CD4-positive, alpha-beta T cell (primary cell): Measurements from ENCODE around the gene ZHX3. TPM values are rescaled to one million over a fixed set of nuclear protein-coding genes. Genes with fewer than 3 reads are reported as not detected.

Experiments
- ATAC-seq: fragments of 200-7000 bp; cut with Tn5 transposase; one replicate; pipeline ENCODE4 v1.10.0; 2022; ENCODE audit warnings: mild to moderate bottlenecking; ENCODE audit not compliant: poor library complexity
- CTCF ChIA-PET: fragments of 350-600 bp; sonication (Branson Sonifier 250); formaldehyde crosslinking; loops from one replicate; lab custom pipeline; 2021; ENCODE audit warnings: antibody characterized with exemption, inconsistent platforms; lab: Charles Lee
- POLR2A ChIA-PET: fragments of 350-600 bp; sonication (Branson Sonifier 250); formaldehyde crosslinking; loops from one replicate; lab custom pipeline; 2021; ENCODE audit warnings: antibody characterized with exemption, inconsistent platforms; lab: Charles Lee
- DNase-seq, 14 experiments: peaks; one replicate each; pipeline ENCODE4 v3.0.0-alpha.2; 2013 to 2020; ENCODE audit warnings: mixed read lengths in 2 of 14
- H3K27ac ChIP-seq, 2 donors: one replicate each; pipeline versions ENCODE4 v1.5.1 to v1.7.0; 2013; ENCODE audit warnings: low read length in 2 of 2, low read depth in 1 of 2, mild to moderate bottlenecking in 1 of 2
- H3K27me3 ChIP-seq, 2 experiments: 1 replicate in 1 of 2; 2 replicates in 1 of 2; pipeline versions ENCODE4 v1.6.1 to v1.7.0; 2013; ENCODE audit warnings: low read length in 2 of 2, control low read depth in 1 of 2, mild to moderate bottlenecking in 1 of 2, moderate library complexity in 1 of 2; ENCODE audit not compliant: insufficient read depth in 2 of 2, control insufficient read depth in 1 of 2
- H3K36me3 ChIP-seq: one replicate; pipeline ENCODE4 v1.6.1; 2013; ENCODE audit warnings: low read length, control low read depth; ENCODE audit not compliant: insufficient read depth
- H3K4me1 ChIP-seq: one replicate; pipeline ENCODE4 v1.6.1; 2013; ENCODE audit warnings: low read length, control low read depth; ENCODE audit not compliant: insufficient read depth
- H3K4me3 ChIP-seq: one replicate; pipeline ENCODE4 v1.5.1; 2013; ENCODE audit warnings: mild to moderate bottlenecking, low read length, moderate library complexity
- H3K9me3 ChIP-seq, 2 experiments: 1 replicate in 1 of 2; 2 replicates in 1 of 2; pipeline versions ENCODE4 v1.6.1 to v1.7.0; 2013; ENCODE audit warnings: low read length in 2 of 2, mild to moderate bottlenecking in 2 of 2, control low read depth in 1 of 2, moderate library complexity in 1 of 2; ENCODE audit not compliant: control insufficient read depth in 1 of 2, insufficient read depth in 1 of 2
- H3K27ac Mint-ChIP-seq: one replicate; pipeline ENCODE4 v1.8.0; 2020; ENCODE audit warnings: mixed read lengths
- H3K27me3 Mint-ChIP-seq: one replicate; pipeline ENCODE4 v1.8.0; 2021; ENCODE audit warnings: mixed read lengths
- H3K36me3 Mint-ChIP-seq: one replicate; pipeline ENCODE4 v1.8.0; 2021; ENCODE audit warnings: low read depth, mixed read lengths
- H3K4me1 Mint-ChIP-seq: one replicate; pipeline ENCODE4 v1.8.0; 2021; ENCODE audit warnings: low read depth, mixed read lengths
- H3K4me3 Mint-ChIP-seq: one replicate; pipeline ENCODE4 v1.8.0; 2020; ENCODE audit warnings: mild to moderate bottlenecking, mixed read lengths
- H3K9me3 Mint-ChIP-seq: one replicate; pipeline ENCODE4 v1.8.0; 2020; ENCODE audit warnings: mixed read lengths
- intact Hi-C, 2 experiments: fragments of 100-400 bp; cut with DNase I in 1 of 2; cut with micrococcal nuclease in 1 of 2; formaldehyde crosslinking; loops; one replicate each; pipeline versions ENCODE4 v1.15.1 to v1.9.0; 2023 to 2025; cut with DNase I, micrococcal nuclease
- total RNA-seq, 174 experiments: library from RNA in 2 of 174; stranded (reverse) in 2 of 174; gene quantifications; one replicate each; pipeline ENCODE4 v1.2.3 and lab custom pipeline; 2021 to 2026
- TF ChIP-seq, protein P1 (sequence below): fragments of 200-600 bp; IDR thresholded peaks from one replicate; pipeline ENCODE4 v1.8.0; 2022; ENCODE audit warnings: antibody characterized with exemption, mild to moderate bottlenecking

Gene ZHX3
- total RNA-seq, 2 experiments from 2014 or later, result 6.6 to 7.6 TPM

- TF ChIP-seq, protein P1, sequence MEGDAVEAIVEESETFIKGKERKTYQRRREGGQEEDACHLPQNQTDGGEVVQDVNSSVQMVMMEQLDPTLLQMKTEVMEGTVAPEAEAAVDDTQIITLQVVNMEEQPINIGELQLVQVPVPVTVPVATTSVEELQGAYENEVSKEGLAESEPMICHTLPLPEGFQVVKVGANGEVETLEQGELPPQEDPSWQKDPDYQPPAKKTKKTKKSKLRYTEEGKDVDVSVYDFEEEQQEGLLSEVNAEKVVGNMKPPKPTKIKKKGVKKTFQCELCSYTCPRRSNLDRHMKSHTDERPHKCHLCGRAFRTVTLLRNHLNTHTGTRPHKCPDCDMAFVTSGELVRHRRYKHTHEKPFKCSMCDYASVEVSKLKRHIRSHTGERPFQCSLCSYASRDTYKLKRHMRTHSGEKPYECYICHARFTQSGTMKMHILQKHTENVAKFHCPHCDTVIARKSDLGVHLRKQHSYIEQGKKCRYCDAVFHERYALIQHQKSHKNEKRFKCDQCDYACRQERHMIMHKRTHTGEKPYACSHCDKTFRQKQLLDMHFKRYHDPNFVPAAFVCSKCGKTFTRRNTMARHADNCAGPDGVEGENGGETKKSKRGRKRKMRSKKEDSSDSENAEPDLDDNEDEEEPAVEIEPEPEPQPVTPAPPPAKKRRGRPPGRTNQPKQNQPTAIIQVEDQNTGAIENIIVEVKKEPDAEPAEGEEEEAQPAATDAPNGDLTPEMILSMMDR, result no peak
- peaks cover 4% of the 10 kb centered on the region for H3K4me1 Mint-ChIP-seq
- no peak for ATAC-seq
- Histone ChIP-seq H3K27me3 (no peaks in the 10 kb centered on the region), H3K27ac (no peak overlapping the region), H3K4me3 (no peak overlapping the region), H3K36me3 (no peaks in the 10 kb centered on the region), H3K4me1 (peaks cover 8% of the 10 kb centered on the region), H3K9me3 (peaks cover 0 to 4% of the 10 kb centered on the region in 2 experiments)
- H3K4me3 Mint-ChIP-seq, result no peak overlapping the region
- H3K27me3 Mint-ChIP-seq, result no peaks in the 10 kb centered on the region
- intact Hi-C loops, result loop anchor here in 1 of 2 experiments (5.0 kb wide), 1 partner anchor 67 kb away; no protein-coding TSS in a partner anchor
- POLR2A ChIA-PET, result interaction anchor here (1.1 kb wide), 1 partner anchor 209 kb away, joined by 5 read pairs; no protein-coding TSS in a partner anchor
- no peaks in the 10 kb centered on the region for H3K9me3 Mint-ChIP-seq
- no peak for DNase-seq
- H3K36me3 Mint-ChIP-seq, result no peaks in the 10 kb centered on the region
- CTCF ChIA-PET, result no interaction called here
- H3K27ac Mint-ChIP-seq, result no peak overlapping the region
These were observed 27.6 kb upstream of the ZHX3 start for GRCh38 chr20:41344938-41345728.

GRCh38 chr20:41344477-41344876, 26.9 kb upstream of the ZHX3 start:
- TF ChIP-seq, protein P1, result no peak
- peaks cover 0 to 4% of the 10 kb centered on the region in 2 experiments for H3K9me3 ChIP-seq
- Mint-ChIP-seq H3K27me3 (no peaks in the 10 kb centered on the region), H3K4me1 (peaks cover 10% of the 10 kb centered on the region), H3K9me3 (no peaks in the 10 kb centered on the region), H3K36me3 (no peaks in the 10 kb centered on the region), H3K27ac (no peak overlapping the region), H3K4me3 (no peak overlapping the region)
- intact Hi-C loops, result loop anchor here in 1 of 2 experiments (5.0 kb wide), 1 partner anchor 68 kb away; no protein-coding TSS in a partner anchor
- no peak overlapping the region for H3K27ac ChIP-seq
- H3K4me1 ChIP-seq, result peaks cover 14% of the 10 kb centered on the region
- no peak overlapping the region for H3K4me3 ChIP-seq
- DNase-seq (no peak), ATAC-seq (no peak)
- no peaks in the 10 kb centered on the region for H3K36me3 ChIP-seq
- ChIA-PET POLR2A (interaction anchor here (0.6 to 1.1 kb wide), 2 partner anchors 209 to 277 kb away, joined by 3 to 5 read pairs; no protein-coding TSS in a partner anchor), CTCF (no interaction called here)
- no peaks in the 10 kb centered on the region for H3K27me3 ChIP-seq

GRCh38 chr20:41342474-41343464, 25.2 kb upstream of the ZHX3 start:
- Mint-ChIP-seq H3K9me3 (no peaks in the 10 kb centered on the region), H3K4me1 (peaks cover 11% of the 10 kb centered on the region), H3K4me3 (no peak overlapping the region), H3K27ac (no peak overlapping the region), H3K36me3 (no peaks in the 10 kb centered on the region), H3K27me3 (peaks cover 3% of the 10 kb centered on the region)
- ChIA-PET CTCF (interaction anchor here (0.8 to 1.8 kb wide), 2 partner anchors 170 to 207 kb away, joined by 4 to 7 read pairs; no protein-coding TSS in a partner anchor), POLR2A (no interaction called here)
- Histone ChIP-seq H3K4me1 (peaks cover 14% of the 10 kb centered on the region), H3K36me3 (no peaks in the 10 kb centered on the region), H3K27me3 (no peaks in the 10 kb centered on the region), H3K27ac (no peak overlapping the region), H3K4me3 (no peak overlapping the region), H3K9me3 (peaks cover 0 to 4% of the 10 kb centered on the region in 2 experiments)
- intact Hi-C loops, result loop anchor here in 1 of 2 experiments (5.0 kb wide), 1 partner anchor 70 kb away; no protein-coding TSS in a partner anchor
- TF ChIP-seq, protein P1, result no peak
- no peak for DNase-seq
- ATAC-seq, result no peak
